ENCODE measurements around the gene PLEKHH1.
A peak's percentile ranks its signal among the peaks of the same experiment; 100 is the strongest.
"Not testable (repeated sequence)": the region's sequence is repeated elsewhere in the genome, so short reads cannot be mapped to it uniquely, and the experiment has no call there.

PLEKHH1 gene

DNA sequence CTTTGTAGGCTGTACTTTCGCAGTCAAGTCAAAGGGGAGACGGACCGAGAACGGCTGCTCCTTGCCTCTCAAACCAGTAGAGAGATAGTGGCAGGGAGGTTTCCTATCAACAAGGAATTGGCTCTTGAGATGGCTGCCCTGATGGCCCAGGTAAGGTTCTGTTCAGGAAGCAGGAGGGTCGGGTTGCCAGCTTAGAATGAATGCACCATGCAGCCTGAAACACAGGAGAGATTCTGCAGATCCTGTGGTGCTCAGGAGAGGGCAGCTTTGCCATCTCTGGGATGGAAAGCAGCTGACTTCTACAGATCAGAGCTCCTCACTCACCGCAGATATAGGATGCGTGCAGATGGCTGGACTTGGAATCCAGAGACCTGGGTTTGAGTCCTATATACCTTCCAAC is 49.0 kb downstream of the PLEKHH1 start:
- DNase-seq (ENCODE audit: extremely low read depth, low read depth): no peak
- TF ChIP-seq, protein P1, sequence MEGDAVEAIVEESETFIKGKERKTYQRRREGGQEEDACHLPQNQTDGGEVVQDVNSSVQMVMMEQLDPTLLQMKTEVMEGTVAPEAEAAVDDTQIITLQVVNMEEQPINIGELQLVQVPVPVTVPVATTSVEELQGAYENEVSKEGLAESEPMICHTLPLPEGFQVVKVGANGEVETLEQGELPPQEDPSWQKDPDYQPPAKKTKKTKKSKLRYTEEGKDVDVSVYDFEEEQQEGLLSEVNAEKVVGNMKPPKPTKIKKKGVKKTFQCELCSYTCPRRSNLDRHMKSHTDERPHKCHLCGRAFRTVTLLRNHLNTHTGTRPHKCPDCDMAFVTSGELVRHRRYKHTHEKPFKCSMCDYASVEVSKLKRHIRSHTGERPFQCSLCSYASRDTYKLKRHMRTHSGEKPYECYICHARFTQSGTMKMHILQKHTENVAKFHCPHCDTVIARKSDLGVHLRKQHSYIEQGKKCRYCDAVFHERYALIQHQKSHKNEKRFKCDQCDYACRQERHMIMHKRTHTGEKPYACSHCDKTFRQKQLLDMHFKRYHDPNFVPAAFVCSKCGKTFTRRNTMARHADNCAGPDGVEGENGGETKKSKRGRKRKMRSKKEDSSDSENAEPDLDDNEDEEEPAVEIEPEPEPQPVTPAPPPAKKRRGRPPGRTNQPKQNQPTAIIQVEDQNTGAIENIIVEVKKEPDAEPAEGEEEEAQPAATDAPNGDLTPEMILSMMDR (IDR thresholded peaks at IDR 0.05; ENCODE audit: low read depth, low read length, missing control alignments): no peak

GRCh38 chr14:67583711-67584644 is 50.9 kb downstream of the PLEKHH1 start:
- TF ChIP-seq, protein P1 (IDR thresholded peaks at IDR 0.05; ENCODE audit: low read depth, low read length, missing control alignments): peak; percentile 77
- H3K4me3 ChIP-seq (replicated peaks; ENCODE audit: low read depth, low read length): no peak overlapping the region
- DNase-seq (ENCODE audit: extremely low read depth, low read depth): no peak

More for the DNA sequence above, 49.0 kb downstream of the PLEKHH1 start:
- no peak overlapping the region for H3K4me3 ChIP-seq (replicated peaks; ENCODE audit: low read depth, low read length)

DNA sequence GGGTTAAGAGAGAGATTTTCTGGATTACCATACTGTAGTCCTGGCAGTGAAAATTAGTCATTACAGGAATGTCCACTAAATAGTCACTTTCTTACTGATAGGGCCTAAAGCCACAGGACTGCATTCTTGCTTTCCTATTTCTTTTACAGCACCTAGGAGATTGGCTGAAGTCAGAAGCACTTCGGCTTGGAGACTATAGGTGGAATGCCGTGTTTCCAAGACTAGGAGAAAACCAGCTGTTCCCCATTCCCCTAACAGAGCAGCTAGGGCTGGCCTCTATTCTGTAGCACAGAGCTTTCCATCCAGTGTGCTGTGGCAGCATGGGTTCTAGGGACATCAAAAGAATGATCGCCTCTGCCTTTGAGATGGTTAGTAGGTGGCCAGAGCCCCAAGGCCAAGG is 51.9 kb downstream of the PLEKHH1 start:
- TF ChIP-seq, protein P1 (IDR thresholded peaks at IDR 0.05; ENCODE audit: low read depth, low read length, missing control alignments): no peak
- no peak overlapping the region for H3K4me3 ChIP-seq (replicated peaks; ENCODE audit: low read depth, low read length)
- DNase-seq (ENCODE audit: extremely low read depth, low read depth): no peak

GRCh38 chr14:67586369-67586768 is 53.3 kb downstream of the PLEKHH1 start:
- H3K4me3 ChIP-seq (replicated peaks; ENCODE audit: low read depth, low read length): no peak overlapping the region
- TF ChIP-seq, protein P1 (IDR thresholded peaks at IDR 0.05; ENCODE audit: low read depth, low read length, missing control alignments): no peak
- DNase-seq (ENCODE audit: extremely low read depth, low read depth): no peak

GRCh38 chr14:67589204-67589770 is 56.2 kb downstream of the PLEKHH1 start:
- no peak overlapping the region for H3K4me3 ChIP-seq (replicated peaks; ENCODE audit: low read depth, low read length)
- TF ChIP-seq, protein P1 (IDR thresholded peaks at IDR 0.05; ENCODE audit: low read depth, low read length, missing control alignments): no peak
- no peak for DNase-seq (ENCODE audit: extremely low read depth, low read depth)

DNA sequence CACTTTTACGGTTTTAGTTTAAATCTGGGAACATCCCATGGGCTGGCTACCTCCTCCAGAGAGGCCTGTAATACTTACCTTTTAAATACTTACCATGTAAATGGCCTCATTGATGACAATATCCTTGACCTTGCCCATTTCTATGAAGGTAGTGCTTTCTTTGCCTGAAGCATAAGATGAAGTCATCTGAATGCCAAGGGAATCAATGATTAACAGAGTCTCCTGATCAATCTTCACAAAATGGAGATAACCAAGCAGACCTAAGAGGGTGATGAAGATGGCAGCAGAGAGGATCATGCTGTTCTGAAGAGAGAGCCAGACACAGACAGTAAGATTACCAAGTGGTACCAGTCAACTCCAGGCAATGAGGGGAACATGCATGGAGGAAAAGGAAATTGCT is 60.6 kb downstream of the PLEKHH1 start:
- H3K4me3 ChIP-seq (replicated peaks; ENCODE audit: low read depth, low read length); DNase-seq (ENCODE audit: extremely low read depth, low read depth): not testable (repeated sequence)

GRCh38 chr14:67595392-67595791 is 62.3 kb downstream of the PLEKHH1 start:
- no peak for DNase-seq (ENCODE audit: extremely low read depth, low read depth)
- TF ChIP-seq, protein P1 (IDR thresholded peaks at IDR 0.05; ENCODE audit: low read depth, low read length, missing control alignments): no peak
- H3K4me3 ChIP-seq (replicated peaks; ENCODE audit: low read depth, low read length): no peak overlapping the region
